C1 segment of cervical spinal cord (tissue), 14 donors: ENCODE data around the gene TPSG1.

Experiments used
- DNase-seq, 14 donors: peaks; one replicate each; lab custom pipeline; 2025; lab: John Stamatoyannopoulos, UW

The TPSG1 gene

GRCh38 chr16:1177750-1178149, 47.3 kb downstream of the TPSG1 start:
- no peak for DNase-seq

GRCh38 chr16:1177053-1177452, 48.0 kb downstream of the TPSG1 start:
- DNase-seq = no peak

GRCh38 chr16:1176280-1176897, 48.7 kb downstream of the TPSG1 start:
- DNase-seq = no peak

DNA sequence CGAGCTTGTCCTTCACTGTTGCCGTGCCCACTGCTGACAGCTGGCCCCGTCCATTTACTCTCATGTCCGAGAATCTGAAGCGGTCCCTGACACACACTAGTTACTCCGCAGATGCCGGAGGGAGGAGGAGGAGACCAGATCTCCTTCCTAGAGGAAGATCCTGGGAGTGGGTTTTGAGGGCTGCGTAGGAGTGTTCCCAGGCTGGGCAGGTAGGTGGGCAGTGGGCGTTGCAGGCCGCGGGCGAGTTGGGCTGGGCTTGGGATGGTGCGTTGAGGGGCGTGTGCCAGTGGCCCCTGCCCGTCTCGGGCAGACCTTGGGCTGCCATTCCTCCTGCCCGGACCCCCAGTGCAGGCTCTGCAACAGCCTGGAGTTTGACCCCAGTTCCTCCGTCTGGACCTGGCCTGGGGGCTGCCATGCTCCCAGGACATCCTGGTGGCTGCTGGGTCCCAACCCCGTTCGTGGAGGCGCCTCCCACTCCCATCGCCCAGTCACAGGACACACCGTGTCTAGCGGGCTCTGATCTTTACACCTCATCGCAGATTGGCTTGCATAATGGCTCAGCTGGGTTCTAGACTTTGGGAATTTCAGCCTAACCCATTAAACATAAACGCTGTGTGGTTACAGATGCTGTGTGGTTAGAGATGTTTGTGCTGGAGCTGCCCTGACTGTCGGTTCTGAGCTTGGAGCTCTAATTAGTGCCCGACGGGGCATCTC, 49.3 kb downstream of the TPSG1 start:
- no peak for DNase-seq

- no peak for DNase-seq
Observed at GRCh38 chr16:1174477-1175357, 50.4 kb downstream of the TPSG1 start.

DNA sequence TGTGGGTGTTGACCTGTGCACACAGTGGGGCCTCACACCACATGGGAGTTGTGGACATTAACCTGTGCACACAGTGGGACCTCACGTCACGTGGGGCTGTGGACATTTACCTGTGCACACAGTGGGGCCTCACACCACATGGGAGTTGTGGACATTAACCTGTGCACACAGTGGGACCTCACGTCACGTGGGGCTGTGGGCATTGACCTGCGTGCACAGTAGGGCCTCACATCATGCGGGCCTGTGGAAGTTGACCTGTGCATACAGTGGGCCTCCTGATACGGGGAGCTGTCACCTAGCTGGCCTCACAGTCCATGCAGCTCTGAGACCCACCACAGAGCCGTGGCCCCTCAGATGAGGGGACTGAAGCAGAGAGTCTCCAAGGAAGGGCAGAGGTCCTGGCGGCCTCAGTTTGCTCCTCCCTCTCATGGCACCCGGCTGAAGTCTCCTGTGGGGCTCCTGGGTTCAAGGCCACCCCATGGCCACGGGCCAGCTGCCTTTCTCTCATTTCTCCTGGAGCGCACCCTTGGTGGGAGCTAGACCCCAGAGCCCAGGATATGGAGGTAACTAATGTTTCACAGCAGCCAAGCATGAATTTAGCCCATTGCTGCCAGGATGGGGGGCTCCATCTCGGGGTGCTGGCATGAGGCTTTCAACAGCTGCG, 51.1 kb downstream of the TPSG1 start:
- DNase-seq = no peak

DNA sequence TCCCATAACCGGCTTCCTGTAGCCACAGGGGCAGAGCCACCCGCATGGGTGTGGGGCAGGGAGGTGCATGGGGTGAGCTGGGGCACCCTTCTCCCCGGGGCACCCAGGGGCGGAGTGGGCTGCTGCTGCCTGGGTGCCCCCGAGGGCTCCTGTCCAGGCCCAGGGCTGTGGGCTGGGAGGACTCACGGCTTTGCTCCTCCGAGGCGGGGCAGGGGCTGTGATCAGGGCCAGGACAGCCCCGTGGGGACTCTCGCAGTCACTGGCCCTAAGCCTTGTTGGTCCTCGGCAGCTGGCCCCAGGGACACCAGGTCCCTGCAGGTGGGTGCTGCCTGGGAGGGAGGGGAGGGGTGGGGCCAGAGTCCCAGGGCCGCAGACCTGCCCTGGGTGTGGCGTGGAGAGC, 52.4 kb downstream of the TPSG1 start:
- no peak for DNase-seq

DNA sequence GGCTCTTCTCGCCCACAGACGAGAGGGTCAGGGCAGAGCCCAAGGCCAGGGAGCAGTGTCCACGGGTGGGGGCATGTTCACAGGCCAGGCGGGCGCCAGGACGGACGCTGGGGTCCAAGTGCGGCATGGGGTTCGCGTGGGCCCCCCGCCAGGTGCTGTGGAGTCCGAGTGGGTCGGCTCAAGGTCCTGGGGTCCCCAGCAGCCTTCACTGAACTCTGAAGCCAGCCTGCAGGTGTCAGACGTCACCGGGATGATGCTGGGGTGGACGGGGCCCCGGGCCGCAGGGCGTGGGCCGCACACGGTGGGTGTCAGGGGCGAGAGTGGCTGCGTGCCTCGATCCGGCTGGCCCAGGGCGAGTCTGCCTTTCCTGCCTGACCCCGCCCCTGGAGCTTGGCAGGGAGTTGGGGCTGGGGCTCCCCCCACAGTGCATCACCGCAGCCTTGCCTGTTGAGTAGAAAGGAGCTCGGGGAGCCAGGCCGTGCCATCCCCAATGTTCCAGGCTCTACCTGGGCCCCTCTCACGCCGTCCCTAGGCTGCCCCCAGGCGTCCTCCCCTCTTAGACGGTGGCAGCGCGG, 53.1 kb downstream of the TPSG1 start:
- no peak for DNase-seq
